ENCODE measurements around the gene KRT86.

- TF ChIP-seq, protein P1, sequence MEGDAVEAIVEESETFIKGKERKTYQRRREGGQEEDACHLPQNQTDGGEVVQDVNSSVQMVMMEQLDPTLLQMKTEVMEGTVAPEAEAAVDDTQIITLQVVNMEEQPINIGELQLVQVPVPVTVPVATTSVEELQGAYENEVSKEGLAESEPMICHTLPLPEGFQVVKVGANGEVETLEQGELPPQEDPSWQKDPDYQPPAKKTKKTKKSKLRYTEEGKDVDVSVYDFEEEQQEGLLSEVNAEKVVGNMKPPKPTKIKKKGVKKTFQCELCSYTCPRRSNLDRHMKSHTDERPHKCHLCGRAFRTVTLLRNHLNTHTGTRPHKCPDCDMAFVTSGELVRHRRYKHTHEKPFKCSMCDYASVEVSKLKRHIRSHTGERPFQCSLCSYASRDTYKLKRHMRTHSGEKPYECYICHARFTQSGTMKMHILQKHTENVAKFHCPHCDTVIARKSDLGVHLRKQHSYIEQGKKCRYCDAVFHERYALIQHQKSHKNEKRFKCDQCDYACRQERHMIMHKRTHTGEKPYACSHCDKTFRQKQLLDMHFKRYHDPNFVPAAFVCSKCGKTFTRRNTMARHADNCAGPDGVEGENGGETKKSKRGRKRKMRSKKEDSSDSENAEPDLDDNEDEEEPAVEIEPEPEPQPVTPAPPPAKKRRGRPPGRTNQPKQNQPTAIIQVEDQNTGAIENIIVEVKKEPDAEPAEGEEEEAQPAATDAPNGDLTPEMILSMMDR (IDR thresholded peaks at IDR 0.05; ENCODE audit: low read depth, low read length) = no peak
- no peak for TF ChIP-seq EZH2phosphoT487 (IDR thresholded peaks at IDR 0.05; ENCODE audit: low read depth)
These were observed 62.6 kb downstream of the KRT86 start for GRCh38 chr12:52337054-52337453.

Measured in OCI-LY3 (cell line).